AG10803 (cell line): ENCODE measurements around the gene CAPN11.
A peak's percentile ranks its signal among the peaks of the same experiment; 100 is the strongest.
"Not testable (repeated sequence)": the region's sequence is repeated elsewhere in the genome, so short reads cannot be mapped to it uniquely, and the experiment has no call there.

Experiments
- DNase-seq: peaks from one replicate; pipeline ENCODE4 v3.0.0; 2010; ENCODE audit warnings: low read depth
- H3K4me3 ChIP-seq: 2 replicates; pipeline ENCODE4 v1.5.1; 2011; ENCODE audit warnings: mild to moderate bottlenecking, low read length, control low read depth
- TF ChIP-seq, protein P1 (sequence below): conservative IDR thresholded peaks from 2 replicates; pipeline ENCODE4 v1.5.1; 2011; ENCODE audit warnings: mild to moderate bottlenecking, low read length, control low read depth, inconsistent platforms

CAPN11 gene

DNA sequence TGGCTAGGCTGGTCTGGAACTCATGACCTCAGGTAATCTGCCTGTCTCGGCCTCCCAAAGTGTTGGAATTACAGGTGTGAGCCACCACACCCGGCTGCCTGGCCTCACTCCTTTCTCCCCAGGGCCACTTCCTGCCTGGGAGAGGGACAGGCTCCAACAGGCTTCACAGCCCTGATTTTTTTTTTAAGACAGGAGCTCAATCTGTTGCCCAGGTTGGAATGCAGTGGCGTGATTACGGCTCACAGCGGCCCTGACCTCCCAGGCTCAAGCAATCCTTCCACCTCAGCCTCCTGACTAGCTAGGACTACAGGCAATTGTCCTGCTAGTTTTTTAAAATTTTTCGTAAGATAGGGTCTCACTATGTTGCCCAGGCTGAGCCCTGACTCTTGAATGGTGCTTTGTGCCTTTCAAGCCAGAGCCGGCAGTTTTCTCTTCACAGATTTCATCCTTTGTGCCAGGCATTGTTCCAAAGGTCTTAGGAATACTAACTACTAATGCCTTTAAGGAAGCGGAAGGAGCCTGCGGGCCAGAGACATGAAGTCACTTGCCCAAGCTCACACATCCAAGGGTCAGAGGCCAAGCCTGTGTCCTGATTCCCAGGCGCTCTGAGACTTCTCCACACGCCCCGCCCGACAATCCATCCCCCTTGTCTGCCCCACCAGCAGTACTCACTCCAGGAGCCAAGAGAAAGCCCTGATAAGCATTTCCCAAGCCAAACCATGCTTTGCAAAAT, 19.2 kb downstream of the CAPN11 start:
- peak; percentile 79 for DNase-seq
- TF ChIP-seq, protein P1, sequence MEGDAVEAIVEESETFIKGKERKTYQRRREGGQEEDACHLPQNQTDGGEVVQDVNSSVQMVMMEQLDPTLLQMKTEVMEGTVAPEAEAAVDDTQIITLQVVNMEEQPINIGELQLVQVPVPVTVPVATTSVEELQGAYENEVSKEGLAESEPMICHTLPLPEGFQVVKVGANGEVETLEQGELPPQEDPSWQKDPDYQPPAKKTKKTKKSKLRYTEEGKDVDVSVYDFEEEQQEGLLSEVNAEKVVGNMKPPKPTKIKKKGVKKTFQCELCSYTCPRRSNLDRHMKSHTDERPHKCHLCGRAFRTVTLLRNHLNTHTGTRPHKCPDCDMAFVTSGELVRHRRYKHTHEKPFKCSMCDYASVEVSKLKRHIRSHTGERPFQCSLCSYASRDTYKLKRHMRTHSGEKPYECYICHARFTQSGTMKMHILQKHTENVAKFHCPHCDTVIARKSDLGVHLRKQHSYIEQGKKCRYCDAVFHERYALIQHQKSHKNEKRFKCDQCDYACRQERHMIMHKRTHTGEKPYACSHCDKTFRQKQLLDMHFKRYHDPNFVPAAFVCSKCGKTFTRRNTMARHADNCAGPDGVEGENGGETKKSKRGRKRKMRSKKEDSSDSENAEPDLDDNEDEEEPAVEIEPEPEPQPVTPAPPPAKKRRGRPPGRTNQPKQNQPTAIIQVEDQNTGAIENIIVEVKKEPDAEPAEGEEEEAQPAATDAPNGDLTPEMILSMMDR: no peak
- H3K4me3 ChIP-seq: no peak overlapping the region

DNA sequence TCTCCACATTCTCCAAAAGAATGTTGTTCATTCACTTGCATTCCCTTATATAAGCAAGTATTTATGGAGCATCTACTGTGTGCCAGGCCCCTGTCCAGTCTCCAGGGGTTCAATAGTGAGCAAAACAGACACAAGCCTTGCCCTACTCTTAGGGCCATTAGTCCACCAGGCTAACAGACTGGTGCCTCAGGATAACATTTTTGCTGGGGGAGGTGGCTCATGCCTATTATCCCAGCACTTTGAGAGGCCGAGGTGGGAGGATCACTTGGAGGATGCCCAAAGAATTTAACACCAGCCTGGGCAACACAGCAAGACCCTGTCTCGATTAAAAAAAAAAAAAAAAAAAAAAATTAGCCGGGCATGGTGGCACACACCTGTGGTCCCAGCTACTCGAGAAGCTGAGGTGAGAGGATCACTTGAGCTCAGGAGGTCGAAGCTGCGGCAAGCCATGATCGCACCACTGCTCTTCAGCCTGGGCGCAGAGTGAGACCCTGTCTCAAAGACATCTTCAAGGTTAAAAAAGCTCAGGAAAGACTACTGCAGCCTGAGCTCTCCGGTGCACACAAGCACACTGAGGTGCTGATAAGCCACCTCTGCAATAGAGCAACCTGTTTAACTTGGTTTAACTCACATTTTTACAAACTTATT, 19.9 kb downstream of the CAPN11 start:
- DNase-seq: no peak
- no peak overlapping the region for H3K4me3 ChIP-seq
- TF ChIP-seq, protein P1: no peak

DNA sequence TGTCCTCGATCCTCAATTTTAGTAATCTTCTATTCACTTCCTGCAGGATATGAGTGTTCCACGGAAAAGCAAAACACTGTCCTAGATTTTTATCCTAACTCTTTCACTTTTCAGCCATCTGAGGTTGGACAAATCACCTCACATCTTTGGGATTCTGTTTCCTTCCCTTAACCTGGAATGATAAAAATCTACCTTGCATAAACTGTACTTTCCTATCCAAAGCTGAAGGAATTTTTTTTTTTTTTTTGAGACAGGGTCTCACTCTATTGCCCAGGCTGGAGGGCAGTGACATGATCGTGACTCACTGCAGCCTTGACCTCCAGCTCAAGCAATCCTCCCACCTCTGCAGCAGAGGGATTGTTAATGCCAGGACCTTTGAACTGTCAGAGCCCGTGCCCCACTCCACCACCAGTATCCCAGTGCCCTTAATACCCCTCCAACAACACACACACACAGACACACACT, 20.5 kb downstream of the CAPN11 start:
- no peak for DNase-seq
- TF ChIP-seq, protein P1: no peak
- no peak overlapping the region for H3K4me3 ChIP-seq

DNA sequence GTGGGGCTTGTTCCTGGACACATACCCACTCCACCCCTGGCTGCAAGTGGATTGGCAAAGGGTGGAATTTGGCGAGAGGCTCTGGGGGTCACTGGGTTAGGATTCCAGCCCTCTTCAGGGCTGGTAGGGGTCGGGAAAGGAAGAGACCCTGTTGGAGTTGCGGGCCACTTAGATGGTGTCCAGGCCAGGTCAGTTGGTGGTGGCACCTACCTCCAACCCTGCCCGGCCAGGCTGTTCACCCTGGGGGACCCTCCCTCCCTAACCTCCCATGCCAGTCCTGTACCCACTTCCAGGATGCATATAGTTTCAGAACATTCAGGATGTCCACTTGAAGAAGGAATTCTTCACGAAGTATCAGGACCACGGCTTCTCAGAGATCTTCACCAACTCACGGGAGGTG, 21.0 kb downstream of the CAPN11 start:
- H3K4me3 ChIP-seq: no peak overlapping the region
- TF ChIP-seq, protein P1: no peak
- DNase-seq: no peak

DNA sequence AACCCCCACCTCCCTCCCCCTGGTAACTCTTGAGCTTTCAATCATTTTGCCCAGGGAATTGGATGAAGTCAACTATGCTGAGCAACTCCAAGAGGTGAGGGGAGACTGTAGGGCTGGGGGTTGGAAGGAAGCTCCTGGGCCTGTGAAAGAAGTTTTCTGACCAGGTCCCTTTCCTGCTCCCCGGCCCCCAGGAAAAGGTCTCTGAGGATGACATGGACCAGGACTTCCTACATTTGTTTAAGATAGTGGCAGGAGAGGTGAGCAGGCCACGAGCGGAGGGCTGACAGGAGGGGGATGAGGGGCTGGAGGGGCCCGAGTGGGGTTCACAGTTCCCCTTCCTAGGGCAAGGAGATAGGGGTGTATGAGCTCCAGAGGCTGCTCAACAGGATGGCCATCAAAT, 21.8 kb downstream of the CAPN11 start:
- TF ChIP-seq, protein P1: no peak
- no peak for DNase-seq
- no peak overlapping the region for H3K4me3 ChIP-seq

DNA sequence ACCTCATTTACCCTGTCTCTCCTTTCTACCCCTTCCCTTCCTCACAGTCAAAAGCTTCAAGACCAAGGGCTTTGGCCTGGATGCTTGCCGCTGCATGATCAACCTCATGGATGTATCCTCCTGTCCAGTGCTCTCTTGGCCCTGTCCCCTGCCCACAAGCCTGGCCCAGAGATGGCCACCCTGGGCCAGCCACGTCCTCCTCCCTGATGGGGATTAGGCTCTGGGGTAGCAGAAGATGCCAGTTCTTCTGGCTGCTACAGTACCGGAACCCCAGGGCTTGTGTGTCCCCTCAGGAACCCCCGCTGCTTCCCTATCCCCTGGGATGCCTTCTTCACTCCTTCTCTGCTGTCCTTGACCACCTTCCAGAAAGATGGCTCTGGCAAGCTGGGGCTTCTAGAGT, 22.3 kb downstream of the CAPN11 start:
- no peak overlapping the region for H3K4me3 ChIP-seq
- TF ChIP-seq, protein P1: no peak
- no peak for DNase-seq

DNA sequence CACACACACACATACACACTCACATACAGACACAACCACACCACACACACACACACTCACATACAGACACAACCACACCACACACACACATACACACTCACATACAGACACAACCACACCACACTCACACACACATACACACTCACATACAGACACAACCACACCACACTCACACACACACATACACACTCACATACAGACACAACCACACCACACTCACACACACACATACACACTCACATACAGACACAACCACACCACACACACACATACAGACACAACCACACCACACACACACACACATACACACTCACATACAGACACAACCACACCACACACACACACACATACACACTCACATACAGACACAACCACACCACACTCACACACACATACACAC, 23.2 kb downstream of the CAPN11 start:
- not testable (repeated sequence) for DNase-seq, H3K4me3 ChIP-seq
